Effector CD8-positive, alpha-beta T cell (primary cell): ENCODE measurements around the gene ARVCF.

Experiments used
- DNase-seq: peaks from one replicate; lab custom pipeline; 2025; lab: John Stamatoyannopoulos, UW

ARVCF gene

DNA sequence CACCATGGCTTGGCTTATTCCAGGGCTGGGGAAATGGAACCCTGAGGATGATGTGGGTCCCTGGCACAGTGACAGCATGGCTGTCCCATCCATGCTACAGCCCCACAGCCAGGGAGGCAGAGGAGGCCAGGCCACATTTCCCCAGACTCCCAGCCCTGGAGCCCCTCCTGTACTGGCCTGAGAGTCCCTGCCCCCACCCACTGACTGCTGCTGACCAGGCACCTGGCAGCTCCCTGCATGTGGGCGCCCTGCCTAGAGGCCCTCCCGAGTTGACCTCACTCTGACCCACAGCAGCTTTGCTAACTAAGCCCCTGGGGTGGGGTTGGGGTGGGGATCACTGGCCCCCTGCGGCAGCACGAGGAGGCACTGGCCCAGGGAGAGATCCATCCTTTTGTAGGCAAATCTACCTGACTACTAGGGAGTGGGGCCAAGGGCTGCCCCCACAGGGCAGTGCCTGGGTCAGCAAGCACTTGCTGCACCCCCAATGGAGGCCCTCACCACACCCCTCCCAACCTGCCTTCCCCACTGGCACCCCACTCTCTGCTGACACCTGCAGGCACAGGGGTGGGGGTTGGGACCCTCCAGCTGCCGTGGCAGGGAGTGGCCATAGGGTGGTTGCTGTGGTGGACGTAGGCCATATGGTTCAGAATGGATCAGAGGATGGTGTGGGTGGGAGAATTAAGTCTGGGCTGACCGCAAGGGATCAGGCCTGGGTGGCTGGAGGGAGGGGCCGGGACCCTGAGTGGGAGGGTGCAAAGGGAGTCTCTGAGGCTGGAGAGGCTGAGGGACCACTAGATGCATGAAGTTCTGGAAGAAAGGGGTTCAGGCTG is 17.4 kb downstream of the ARVCF start:
- DNase-seq: no peak

- DNase-seq: no peak
Observed at GRCh38 chr22:19998232-19998951, 18.2 kb downstream of the ARVCF start.

- no peak for DNase-seq
Observed at GRCh38 chr22:19997561-19998231, 18.9 kb downstream of the ARVCF start.

DNA sequence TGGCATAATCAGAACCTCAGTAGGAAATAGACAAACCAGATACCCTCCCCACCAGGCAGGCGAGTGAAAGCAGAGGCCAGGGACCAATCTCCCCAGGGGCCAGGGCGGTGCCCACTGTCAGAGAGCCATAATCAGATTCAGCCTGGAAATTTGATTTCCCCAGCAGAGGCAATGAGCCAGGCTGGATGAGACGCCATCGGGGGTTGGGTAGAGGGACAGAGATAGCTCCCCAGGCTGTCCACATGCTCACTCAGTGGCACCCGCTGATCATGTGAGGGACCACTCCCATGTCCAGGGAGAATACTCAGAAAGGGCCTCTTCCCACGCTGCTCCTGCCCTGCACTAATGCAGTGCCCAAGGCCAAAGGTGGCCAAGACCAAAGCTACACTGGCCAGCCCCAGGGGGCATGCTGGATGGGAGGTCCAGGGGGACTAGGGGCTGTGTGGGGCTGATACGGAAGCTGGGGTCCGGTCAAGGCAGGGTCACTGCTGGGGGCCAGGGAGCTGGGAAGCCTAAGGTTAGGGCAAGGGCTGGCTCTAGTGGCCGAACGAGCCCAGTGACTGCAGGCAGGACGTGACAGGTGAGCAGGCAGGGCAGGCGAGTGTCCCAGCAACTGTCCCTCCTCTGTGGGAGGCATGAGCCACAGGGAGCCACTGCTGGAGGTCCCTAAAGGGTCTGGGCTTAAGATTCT is 19.8 kb downstream of the ARVCF start:
- DNase-seq: no peak

DNA sequence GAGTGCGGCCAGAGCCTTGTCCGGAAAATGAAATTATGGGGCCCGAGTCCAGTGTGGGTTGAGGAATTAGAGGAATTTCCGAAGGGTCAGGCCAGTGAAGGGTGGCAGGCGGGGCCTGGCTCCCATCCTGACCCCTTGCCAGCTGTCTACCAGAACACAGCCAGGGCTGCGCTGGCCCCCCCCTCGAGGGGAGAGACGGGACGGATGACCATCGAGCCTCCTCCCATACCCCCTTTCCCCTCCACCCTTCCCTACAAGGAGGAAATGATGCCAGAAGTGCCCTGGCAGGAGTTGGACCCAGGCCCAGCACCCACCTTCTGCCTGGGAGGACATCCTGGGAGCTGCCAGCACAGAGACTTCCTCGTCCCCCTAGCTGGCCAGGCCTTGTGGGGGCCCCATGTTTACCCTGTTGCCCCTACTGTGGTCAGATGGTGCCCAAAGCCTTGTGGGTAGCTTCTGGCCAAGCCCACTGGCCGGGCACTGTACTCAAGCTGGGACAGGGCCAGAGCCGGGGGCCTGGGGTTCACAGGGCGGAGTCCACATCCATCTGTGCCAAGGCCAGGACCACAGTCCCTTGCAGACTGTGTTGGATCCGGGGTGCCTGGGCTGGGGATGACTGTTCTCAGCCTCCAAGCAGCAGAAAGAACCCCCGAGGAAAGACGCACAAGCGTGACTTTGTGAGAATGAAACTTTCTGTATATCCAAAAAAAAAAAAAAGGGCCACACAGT is 20.8 kb downstream of the ARVCF start:
- DNase-seq: no peak

- DNase-seq: no peak
Observed at GRCh38 chr22:19994851-19995610, 21.6 kb downstream of the ARVCF start.

GRCh38 chr22:19993926-19994325 is 22.7 kb downstream of the ARVCF start:
- no peak for DNase-seq

DNA sequence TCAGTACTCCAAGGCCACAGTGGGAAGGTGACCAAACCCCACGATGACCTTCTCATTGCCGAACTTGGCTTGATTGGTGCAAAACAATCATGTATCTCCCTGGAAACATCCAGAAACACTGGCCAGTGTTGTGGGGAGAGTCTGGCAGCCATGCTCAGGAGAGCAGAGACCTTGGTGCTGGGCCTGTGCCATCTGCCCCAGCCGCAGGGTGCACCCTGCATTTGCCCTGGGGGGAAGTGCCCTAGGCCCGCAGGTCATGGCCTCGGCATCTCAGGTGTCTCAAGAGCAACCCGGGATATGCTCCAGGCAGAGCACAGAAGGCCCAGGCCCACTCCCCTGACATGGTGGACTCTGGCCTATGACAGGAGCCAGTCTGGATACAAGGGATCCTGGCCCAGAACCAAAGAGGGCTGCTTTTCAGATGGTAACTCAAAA is 23.7 kb downstream of the ARVCF start:
- no peak for DNase-seq

DNA sequence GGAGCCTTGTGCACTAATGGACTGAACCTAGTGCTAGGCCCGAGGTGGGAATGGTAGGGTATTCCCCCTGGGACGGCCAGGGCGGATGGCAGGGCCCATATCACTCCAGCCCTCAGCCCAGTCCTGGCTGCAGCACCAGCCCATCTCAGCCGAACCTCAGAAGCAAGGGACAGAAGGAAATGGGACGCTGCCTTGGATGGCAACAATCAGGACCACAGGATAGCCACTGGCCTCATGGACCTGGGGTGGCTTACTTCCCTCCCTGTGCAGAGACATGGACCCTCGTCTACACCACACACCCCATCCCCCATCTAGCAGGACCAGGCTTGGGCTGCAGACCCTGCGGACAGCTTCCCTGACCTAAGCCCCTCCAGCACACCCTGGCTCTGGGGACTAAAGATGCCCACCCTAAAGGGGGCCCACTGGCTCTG is 24.1 kb downstream of the ARVCF start:
- no peak for DNase-seq

GRCh38 chr22:19991645-19992451 is 24.8 kb downstream of the ARVCF start:
- DNase-seq: no peak

DNA sequence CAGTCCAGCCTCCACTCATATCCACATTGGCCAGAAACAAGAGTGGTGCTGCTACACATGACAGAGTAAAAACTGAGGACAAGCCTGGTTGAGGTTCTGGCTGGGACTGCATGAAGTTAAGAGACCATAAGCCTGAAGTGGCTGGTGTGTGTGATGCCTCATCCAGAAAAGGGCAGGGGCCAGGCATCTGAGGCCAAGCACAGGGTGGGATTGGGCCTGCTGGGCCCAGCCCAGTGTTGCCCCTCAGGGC is 25.3 kb downstream of the ARVCF start:
- DNase-seq: no peak

GRCh38 chr22:19990609-19991394 is 25.8 kb downstream of the ARVCF start:
- DNase-seq: no peak

DNA sequence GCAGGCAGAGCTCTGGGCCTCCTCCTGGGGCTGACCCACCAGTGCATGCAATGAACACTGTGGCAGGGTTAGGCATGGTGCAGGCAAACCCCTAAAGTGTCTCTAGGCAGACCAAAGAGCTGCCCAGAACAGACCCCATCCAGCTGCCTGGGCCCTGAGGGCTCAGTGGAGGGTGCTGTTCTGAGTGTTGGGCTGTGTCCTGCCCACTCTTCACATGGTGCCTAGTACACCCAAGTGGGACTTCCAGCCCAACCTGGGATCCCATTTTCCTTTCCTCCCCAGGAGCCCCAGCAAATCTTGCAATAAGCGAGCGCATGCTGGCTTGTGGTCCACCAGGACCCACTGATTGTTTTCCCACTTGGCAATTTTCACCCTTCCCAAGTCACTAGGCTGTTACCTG is 26.4 kb downstream of the ARVCF start:
- DNase-seq: no peak

GRCh38 chr22:19989725-19990067 is 26.9 kb downstream of the ARVCF start:
- no peak for DNase-seq

DNA sequence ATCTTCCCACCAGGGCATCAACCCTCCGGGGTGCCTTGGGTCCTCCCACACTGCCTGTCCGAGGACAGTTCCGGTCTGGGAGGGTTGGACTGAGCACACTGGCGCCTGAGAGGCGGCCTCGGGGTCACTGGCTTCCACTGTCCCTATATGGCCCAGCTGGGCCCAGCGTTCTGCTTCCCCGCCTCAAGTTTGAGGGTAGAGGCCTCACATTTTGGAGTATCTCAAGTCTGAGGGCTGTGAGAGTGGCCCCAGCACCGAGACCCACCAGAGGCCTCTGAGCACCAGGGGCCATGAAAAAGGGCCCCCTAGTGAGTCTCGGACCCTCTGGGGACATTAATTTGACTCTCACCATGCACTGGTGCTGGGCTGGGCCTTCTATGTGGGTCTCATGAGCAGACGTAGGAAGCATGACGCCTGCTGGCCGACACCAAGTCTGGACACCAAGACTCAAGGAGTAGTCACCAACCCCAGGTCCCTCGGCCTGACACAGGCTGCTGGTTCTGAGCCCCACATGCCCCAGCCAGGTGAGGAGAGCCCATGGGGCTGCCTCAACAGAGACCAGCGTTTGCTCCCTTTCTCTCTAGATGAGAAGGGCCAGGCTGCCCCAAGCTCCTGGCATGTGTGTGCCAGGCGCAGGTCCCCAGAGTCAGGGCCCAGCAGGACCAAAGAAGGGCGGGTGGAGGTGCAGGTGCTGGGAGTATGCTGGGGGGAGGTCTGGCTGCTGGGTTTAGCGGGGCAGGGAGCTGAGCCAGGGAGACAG is 27.5 kb downstream of the ARVCF start:
- no peak for DNase-seq

DNA sequence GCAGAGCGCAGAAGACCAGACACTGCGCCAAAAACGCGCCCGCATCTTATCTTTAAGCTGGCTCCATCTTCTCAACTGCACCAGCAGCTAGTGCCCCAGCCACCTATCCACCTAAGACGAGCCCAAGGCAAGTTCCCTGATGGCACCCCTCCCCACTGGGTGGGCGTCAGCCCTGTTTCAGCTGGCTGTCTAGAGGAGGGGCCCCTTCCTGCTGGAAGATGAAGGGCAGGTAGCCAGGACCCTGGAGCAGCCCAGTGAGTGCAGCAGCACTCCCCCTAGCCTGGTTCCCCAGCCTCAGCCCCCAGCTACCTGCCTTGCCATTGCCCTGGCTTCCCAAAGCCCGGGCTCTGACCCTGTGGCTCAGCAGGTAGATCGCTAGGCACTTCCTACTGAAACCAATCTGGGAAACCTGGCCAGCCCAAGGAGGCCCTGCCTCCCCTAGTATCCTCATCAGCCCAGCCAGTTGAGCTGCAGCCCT is 28.3 kb downstream of the ARVCF start:
- DNase-seq: no peak

DNA sequence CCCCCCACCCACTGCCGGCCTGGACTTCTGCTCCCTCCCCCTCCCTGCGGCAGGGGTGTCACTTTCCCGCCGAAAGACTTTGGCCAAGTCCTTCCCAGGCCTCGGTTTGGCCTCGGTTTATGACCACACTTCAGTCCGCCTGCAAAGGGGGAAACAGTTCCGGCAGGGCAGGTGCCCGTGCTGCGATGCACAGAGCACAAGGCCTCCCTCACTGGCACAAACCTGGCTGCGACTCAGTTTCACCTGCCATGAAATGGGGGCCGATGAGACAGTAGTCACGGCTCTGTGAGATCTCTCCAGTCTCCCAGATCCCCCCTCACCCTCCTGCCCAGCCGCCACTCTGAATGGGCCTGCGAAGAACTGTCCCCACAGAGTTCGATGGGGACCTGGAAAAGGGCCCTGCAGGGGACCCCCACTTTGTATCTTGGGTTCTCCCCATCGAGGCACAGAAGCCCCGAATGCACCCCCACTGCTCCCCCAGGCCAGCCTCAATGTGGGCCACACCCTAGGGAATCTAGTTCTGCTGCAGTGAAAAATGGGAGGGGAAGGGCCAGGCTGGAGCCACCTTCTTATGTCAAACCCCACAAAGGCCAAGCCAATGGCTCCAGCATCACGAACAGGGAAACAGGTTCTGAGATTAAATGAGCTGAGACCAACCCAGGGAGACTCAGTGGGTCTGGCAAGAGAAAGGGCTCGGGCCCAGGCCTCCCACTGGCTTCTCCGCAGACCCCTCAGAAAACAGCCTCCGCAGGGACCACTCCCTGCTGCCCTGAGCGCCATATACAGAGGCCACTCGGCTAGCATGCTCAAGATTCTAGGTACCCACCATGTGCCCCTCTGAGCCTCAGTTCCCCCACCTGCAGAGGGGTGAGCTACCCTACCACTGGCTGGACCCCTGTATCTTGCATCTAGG is 29.0 kb downstream of the ARVCF start:
- no peak for DNase-seq
